PC-9 (cell line): Measurements from ENCODE around the gene ARL3. TPM values are rescaled to one million over a fixed set of nuclear protein-coding genes. Genes with fewer than 3 reads are reported as not detected.

Experiments used
- BruUV-seq: library from RNA; stranded (reverse); fragments of 400-500 nt; replicated peaks from 2 replicates; lab custom pipeline; 2021; lab: Mats Ljungman, UMichigan
- CTCF ChIA-PET: fragments of 300-600 bp; sonication (Branson Sonifier 250); formaldehyde crosslinking; loops from one replicate; lab custom pipeline; 2022; ENCODE audit warnings: antibody characterized with exemption; lab: Charles Lee
- POLR2A ChIA-PET: fragments of 300-600 bp; sonication (Branson Sonifier 250); formaldehyde crosslinking; loops from one replicate; lab custom pipeline; 2022; ENCODE audit warnings: antibody characterized with exemption; ENCODE audit not compliant: unreplicated experiment; lab: Charles Lee
- DNase-seq, 2 experiments: peaks; one replicate each; pipeline versions ENCODE4 v3.0.0 to v3.0.0-alpha.2; 2015 to 2022; ENCODE audit warnings: mixed read lengths in 1 of 2
- H2AFZ ChIP-seq: fragments of 200-600 bp; sonication (generic); 2 replicates; pipeline ENCODE4 v1.8.1; 2017; ENCODE audit warnings: antibody characterized with exemption
- H3F3A ChIP-seq: fragments of 200-600 bp; sonication (generic); 2 replicates; pipeline ENCODE4 v1.8.1; 2017; ENCODE audit warnings: antibody characterized with exemption, mild to moderate bottlenecking, low read depth; ENCODE audit not compliant: insufficient read depth
- H3K27ac ChIP-seq: fragments of 200-600 bp; sonication (generic); 2 replicates; pipeline ENCODE4 v1.6.1; 2016; ENCODE audit warnings: mixed run types
- H3K27me3 ChIP-seq: fragments of 200-600 bp; sonication (generic); 2 replicates; pipeline ENCODE4 v1.6.1; 2016; ENCODE audit warnings: low read depth, mixed run types; ENCODE audit not compliant: insufficient read depth
- H3K36me3 ChIP-seq: fragments of 200-600 bp; sonication (generic); 2 replicates; pipeline ENCODE4 v1.6.1; 2016; ENCODE audit warnings: low read depth, mixed run types
- H3K4me1 ChIP-seq: fragments of 200-600 bp; sonication (generic); replicated peaks from 2 replicates; pipeline ENCODE4 v1.6.1; 2016; ENCODE audit warnings: mixed run types; ENCODE audit not compliant: insufficient read depth
- H3K4me2 ChIP-seq: fragments of 200-600 bp; sonication (generic); 2 replicates; pipeline ENCODE4 v1.6.1; 2017; ENCODE audit warnings: mixed run types
- H3K4me3 ChIP-seq: fragments of 200-600 bp; sonication (generic); 2 replicates; pipeline ENCODE4 v1.6.1; 2016; ENCODE audit warnings: mixed run types
- H3K79me2 ChIP-seq: fragments of 200-600 bp; sonication (generic); 2 replicates; pipeline ENCODE4 v1.6.1; 2017; ENCODE audit warnings: low read depth, mixed run types
- H3K9me2 ChIP-seq: fragments of 200-600 bp; sonication (generic); 2 replicates; pipeline ENCODE4 v1.8.1; 2017; ENCODE audit warnings: mild to moderate bottlenecking; ENCODE audit not compliant: insufficient read depth
- H3K9me3 ChIP-seq: fragments of 200-600 bp; sonication (generic); 2 replicates; pipeline ENCODE4 v1.8.1; 2016; ENCODE audit warnings: low read depth; ENCODE audit not compliant: insufficient read depth
- H4K20me1 ChIP-seq: fragments of 200-600 bp; sonication (generic); 2 replicates; pipeline ENCODE4 v1.8.1; 2017; ENCODE audit not compliant: insufficient read depth
- EZH2 ChIP-seq: fragments of 200-600 bp; sonication (generic); IDR thresholded peaks from 2 replicates; pipeline ENCODE4 v1.8.0; 2017; ENCODE audit warnings: antibody characterized with exemption, low read depth
- intact Hi-C: fragments of 100-400 bp; cut with micrococcal nuclease; formaldehyde crosslinking; loops from one replicate; pipeline ENCODE4 v1.10.0; 2022; ENCODE audit not compliant: unreplicated experiment
- total RNA-seq: library from RNA; stranded (reverse); gene quantifications from 2 replicates; pipeline ENCODE4 v1.2.3, GENCODE V29; 2021
- TF ChIP-seq, protein P1 (sequence below): fragments of 200-600 bp; sonication (generic); conservative IDR thresholded peaks from 2 replicates; pipeline ENCODE4 v1.6.1; 2017; ENCODE audit warnings: mixed run types, antibody characterized with exemption, mild to moderate bottlenecking, moderate library complexity

Gene ARL3
- total RNA-seq, 1 experiment from 2014 or later = 9.7 TPM

DNA sequence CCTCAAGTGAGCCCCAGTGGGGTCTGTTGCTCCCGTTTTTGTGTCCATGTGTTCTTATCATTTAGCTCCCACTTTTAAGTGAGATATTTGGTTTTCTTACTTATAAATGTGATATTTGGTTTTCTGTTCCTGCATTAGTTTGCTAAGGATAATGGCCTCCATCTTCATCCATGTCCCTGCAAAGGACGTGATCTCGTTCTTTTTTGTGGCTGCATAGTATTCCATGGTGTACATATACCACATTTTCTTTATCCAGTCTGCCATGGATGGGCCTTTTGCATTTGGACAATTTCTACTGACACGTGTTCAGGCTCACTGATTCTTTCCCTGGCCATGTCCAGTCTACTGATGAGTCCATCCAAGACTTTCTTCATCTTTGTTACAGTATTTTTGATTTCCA is 9.8 kb upstream of the ARL3 start:
- no peak overlapping the region for H2AFZ ChIP-seq
- CTCF ChIA-PET = interaction anchor here (0.6 kb wide), 1 partner anchor 685 kb away, joined by 3 read pairs; no protein-coding TSS in a partner anchor
- no peak for TF ChIP-seq EZH2
- TF ChIP-seq, protein P1, sequence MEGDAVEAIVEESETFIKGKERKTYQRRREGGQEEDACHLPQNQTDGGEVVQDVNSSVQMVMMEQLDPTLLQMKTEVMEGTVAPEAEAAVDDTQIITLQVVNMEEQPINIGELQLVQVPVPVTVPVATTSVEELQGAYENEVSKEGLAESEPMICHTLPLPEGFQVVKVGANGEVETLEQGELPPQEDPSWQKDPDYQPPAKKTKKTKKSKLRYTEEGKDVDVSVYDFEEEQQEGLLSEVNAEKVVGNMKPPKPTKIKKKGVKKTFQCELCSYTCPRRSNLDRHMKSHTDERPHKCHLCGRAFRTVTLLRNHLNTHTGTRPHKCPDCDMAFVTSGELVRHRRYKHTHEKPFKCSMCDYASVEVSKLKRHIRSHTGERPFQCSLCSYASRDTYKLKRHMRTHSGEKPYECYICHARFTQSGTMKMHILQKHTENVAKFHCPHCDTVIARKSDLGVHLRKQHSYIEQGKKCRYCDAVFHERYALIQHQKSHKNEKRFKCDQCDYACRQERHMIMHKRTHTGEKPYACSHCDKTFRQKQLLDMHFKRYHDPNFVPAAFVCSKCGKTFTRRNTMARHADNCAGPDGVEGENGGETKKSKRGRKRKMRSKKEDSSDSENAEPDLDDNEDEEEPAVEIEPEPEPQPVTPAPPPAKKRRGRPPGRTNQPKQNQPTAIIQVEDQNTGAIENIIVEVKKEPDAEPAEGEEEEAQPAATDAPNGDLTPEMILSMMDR = no peak
- H3K27ac ChIP-seq = no peak overlapping the region
- no peaks in the 10 kb centered on the region for H3K9me2 ChIP-seq
- POLR2A ChIA-PET = no interaction called here
- H3K4me3 ChIP-seq = no peak overlapping the region
- no peaks in the 10 kb centered on the region for H3K4me1 ChIP-seq
- no peak for DNase-seq
- intact Hi-C loops = loop anchor here (10.0 kb wide), 1 partner anchor 111 kb away; the partner anchor contains the start of gene CYP17A1
- no peak overlapping the region for H3K4me2 ChIP-seq
- no peaks in the 10 kb centered on the region for H4K20me1 ChIP-seq
- no peaks in the 10 kb centered on the region for H3K79me2 ChIP-seq
- no peaks in the 10 kb centered on the region for H3K9me3 ChIP-seq
- H3K27me3 ChIP-seq = no peaks in the 10 kb centered on the region
- no peaks in the 10 kb centered on the region for H3K36me3 ChIP-seq
- H3F3A ChIP-seq = no peaks in the 10 kb centered on the region
- no TSS peak for BruUV-seq

DNA sequence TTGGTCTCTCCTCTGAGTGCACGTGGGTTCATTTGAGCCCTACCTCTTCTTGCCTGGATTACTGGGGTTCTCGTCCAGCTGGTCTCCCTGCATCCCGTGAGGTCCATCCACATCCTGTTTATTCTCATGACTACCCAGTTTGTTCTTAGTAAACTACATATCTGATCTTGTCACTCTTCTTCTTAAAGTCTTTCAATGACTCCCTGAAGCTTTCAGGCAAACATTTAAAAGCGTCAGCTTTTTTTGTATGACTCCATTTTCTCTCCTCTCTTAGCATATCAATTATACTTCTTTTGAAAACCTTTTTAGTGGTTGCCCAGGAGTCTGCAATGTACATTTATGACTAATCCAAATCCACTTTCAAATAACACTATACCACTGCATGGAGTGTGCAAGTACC is 7.8 kb upstream of the ARL3 start:
- ChIA-PET POLR2A (no interaction called here), CTCF (no interaction called here)
- no peaks in the 10 kb centered on the region for H3K36me3 ChIP-seq

DNA sequence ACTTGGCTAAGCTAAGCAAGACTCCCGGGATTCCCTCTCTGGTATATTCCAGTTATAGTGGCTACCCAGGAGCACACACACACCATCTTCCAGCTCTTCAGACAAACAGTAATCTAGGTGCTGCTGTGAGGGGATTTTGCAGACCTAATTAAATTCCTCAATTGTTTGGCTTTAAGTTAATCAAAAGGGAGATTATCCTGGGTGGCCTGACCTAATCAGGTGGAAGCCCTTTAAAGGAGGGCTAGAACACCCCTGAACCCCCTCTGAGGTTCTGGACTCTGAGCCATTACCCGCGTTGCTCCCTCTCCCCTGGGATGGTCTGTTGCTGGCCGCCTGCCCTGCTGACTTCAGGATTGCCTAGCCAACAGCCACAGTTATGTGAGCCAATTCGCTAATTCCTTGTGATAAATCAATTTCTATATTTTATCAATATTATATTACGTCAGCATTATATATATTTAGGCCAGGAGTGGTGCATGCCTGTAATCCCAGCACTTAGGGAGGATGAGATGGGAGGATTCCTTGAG is 6.6 kb upstream of the ARL3 start:
- Histone ChIP-seq H3K9me2 (no peaks in the 10 kb centered on the region), H4K20me1 (no peaks in the 10 kb centered on the region), H3K9me3 (no peaks in the 10 kb centered on the region), H3K27me3 (no peaks in the 10 kb centered on the region), H2AFZ (no peak overlapping the region), H3K4me2 (no peak overlapping the region), H3F3A (no peaks in the 10 kb centered on the region; the same call in 1 of the 2 replicates), H3K79me2 (no peaks in the 10 kb centered on the region), H3K36me3 (no peaks in the 10 kb centered on the region), H3K4me1 (no peaks in the 10 kb centered on the region), H3K27ac (no peak overlapping the region), H3K4me3 (no peak overlapping the region)
- BruUV-seq = no TSS peak
- intact Hi-C loops = loop anchor here (10.0 kb wide), 1 partner anchor 114 kb away; the partner anchor contains the start of gene CYP17A1
- no peak for TF ChIP-seq EZH2
- TF ChIP-seq, protein P1 = no peak
- CTCF ChIA-PET = interaction anchor here (0.7 kb wide), 1 partner anchor 46 kb away, joined by 16 read pairs; no protein-coding TSS in a partner anchor
- DNase-seq = no peak
- POLR2A ChIA-PET = interaction anchor here (0.6 kb wide), 1 partner anchor 118 kb away, joined by 5 read pairs; no protein-coding TSS in a partner anchor

More for the DNA sequence above, 7.8 kb upstream of the ARL3 start:
- H3K27me3 ChIP-seq = no peaks in the 10 kb centered on the region
- no peak for DNase-seq
- H3K4me2 ChIP-seq = no peak overlapping the region
- H3K27ac ChIP-seq = no peak overlapping the region
- no peaks in the 10 kb centered on the region for H3K9me3 ChIP-seq
- no peaks in the 10 kb centered on the region for H3K79me2 ChIP-seq
- TF ChIP-seq, protein P1 = no peak
- no peak for TF ChIP-seq EZH2
- no peaks in the 10 kb centered on the region for H3F3A ChIP-seq
- intact Hi-C loops = loop anchor here (10.0 kb wide), 1 partner anchor 113 kb away; the partner anchor contains the start of gene CYP17A1
- no TSS peak for BruUV-seq
- no peak overlapping the region for H3K4me3 ChIP-seq
- H2AFZ ChIP-seq = no peak overlapping the region
- no peaks in the 10 kb centered on the region for H3K9me2 ChIP-seq
- no peaks in the 10 kb centered on the region for H3K4me1 ChIP-seq
- no peaks in the 10 kb centered on the region for H4K20me1 ChIP-seq
